SK-N-MC (cell line): ENCODE data around the gene CSNK1E.

Source experiments
- EZH2 ChIP-seq: fragments of 200-600 bp; sonication (generic); IDR thresholded peaks from one replicate; pipeline ENCODE4 v1.6.1; 2017; ENCODE audit warnings: antibody characterized with exemption
- POLR2AphosphoS5 ChIP-seq: IDR thresholded peaks from 2 replicates; pipeline ENCODE4 v1.6.1; 2012; ENCODE audit warnings: mild to moderate bottlenecking, low read depth, low read length, borderline replicate concordance

GRCh38 chr22:38313384-38313955, 3.8 kb downstream of the CSNK1E start:
- TF ChIP-seq EZH2 (no peak), POLR2AphosphoS5 (no peak)
